ENCODE results near the gene ST6GALNAC4.

- TF ChIP-seq POLR2AphosphoS5 (IDR thresholded peaks at IDR 0.05; ENCODE audit: low read depth, low read length) (no peak), TAF1 (IDR thresholded peaks at IDR 0.05; ENCODE audit: borderline replicate concordance, insufficient read depth, low read length) (no peak)
Observed at GRCh38 chr9:127912882-127913281, 4.0 kb downstream of the ST6GALNAC4 start.

Measured in PFSK-1 (cell line).